HG02840 (cell line): ENCODE results near the gene GTF2E1.

Experiments used
- ATAC-seq: cut with Tn5 transposase; IDR thresholded peaks from one replicate; pipeline ENCODE4 v1.9.1; 2021; ENCODE audit warnings: mild to moderate bottlenecking, moderate library complexity, moderate number of reproducible peaks; ENCODE audit not compliant: unreplicated experiment, low FRiP score

GTF2E1 gene

GRCh38 chr3:120795959-120796358 is 53.4 kb downstream of the GTF2E1 start:
- no peak for ATAC-seq

- no peak for ATAC-seq
These were observed 54.4 kb downstream of the GTF2E1 start for GRCh38 chr3:120796976-120797375.

GRCh38 chr3:120797857-120798256 is 55.3 kb downstream of the GTF2E1 start:
- no peak for ATAC-seq

- ATAC-seq: no peak
These were observed 55.8 kb downstream of the GTF2E1 start for GRCh38 chr3:120798346-120798745.

- ATAC-seq: no peak
These were observed 58.1 kb downstream of the GTF2E1 start for GRCh38 chr3:120800625-120801024.

GRCh38 chr3:120801484-120801883 is 58.9 kb downstream of the GTF2E1 start:
- no peak for ATAC-seq

GRCh38 chr3:120802916-120803315 is 60.4 kb downstream of the GTF2E1 start:
- ATAC-seq: no peak

GRCh38 chr3:120816728-120817127 is 74.2 kb downstream of the GTF2E1 start:
- ATAC-seq: no peak

GRCh38 chr3:120820748-120821147 is 78.2 kb downstream of the GTF2E1 start:
- no peak for ATAC-seq

- ATAC-seq: no peak
These were observed 78.9 kb downstream of the GTF2E1 start for GRCh38 chr3:120821426-120821825.

GRCh38 chr3:120823156-120823555 is 80.6 kb downstream of the GTF2E1 start:
- no peak for ATAC-seq

- no peak for ATAC-seq
These were observed 82.1 kb downstream of the GTF2E1 start for GRCh38 chr3:120824613-120825012.

GRCh38 chr3:120828796-120829195 is 86.3 kb downstream of the GTF2E1 start:
- no peak for ATAC-seq

GRCh38 chr3:120831066-120831465 is 88.5 kb downstream of the GTF2E1 start:
- ATAC-seq: no peak
